Measurements from ENCODE around the gene PRRC2A.

Gene PRRC2A

DNA sequence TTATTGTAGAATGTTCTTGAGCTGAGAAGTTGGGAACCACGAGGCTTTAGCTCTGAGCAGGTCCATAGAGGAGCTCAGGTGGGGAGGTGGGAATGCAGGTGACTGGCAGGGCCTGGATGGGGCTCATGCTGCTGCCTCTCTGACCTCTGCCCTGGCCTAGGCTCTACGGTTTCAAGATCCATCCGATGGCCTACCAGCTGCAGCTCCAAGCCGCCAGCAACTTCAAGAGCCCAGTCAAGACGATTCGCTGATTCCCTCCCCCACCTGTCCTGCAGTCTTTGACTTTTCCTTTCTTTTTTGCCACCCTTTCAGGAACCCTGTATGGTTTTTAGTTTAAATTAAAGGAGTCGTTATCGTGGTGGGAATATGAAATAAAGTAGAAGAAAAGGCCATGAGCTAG is 49.2 kb downstream of the PRRC2A start, which contains the start of gene LY6G5B:
TSS of gene LY6G5B (plus strand) at position 301 of the 400 bp plus-strand sequence. CDS start 975 bp downstream, outside the sequence.
- DNase-seq (ENCODE audit: low read depth), result no peak
- TF ChIP-seq, protein P1, sequence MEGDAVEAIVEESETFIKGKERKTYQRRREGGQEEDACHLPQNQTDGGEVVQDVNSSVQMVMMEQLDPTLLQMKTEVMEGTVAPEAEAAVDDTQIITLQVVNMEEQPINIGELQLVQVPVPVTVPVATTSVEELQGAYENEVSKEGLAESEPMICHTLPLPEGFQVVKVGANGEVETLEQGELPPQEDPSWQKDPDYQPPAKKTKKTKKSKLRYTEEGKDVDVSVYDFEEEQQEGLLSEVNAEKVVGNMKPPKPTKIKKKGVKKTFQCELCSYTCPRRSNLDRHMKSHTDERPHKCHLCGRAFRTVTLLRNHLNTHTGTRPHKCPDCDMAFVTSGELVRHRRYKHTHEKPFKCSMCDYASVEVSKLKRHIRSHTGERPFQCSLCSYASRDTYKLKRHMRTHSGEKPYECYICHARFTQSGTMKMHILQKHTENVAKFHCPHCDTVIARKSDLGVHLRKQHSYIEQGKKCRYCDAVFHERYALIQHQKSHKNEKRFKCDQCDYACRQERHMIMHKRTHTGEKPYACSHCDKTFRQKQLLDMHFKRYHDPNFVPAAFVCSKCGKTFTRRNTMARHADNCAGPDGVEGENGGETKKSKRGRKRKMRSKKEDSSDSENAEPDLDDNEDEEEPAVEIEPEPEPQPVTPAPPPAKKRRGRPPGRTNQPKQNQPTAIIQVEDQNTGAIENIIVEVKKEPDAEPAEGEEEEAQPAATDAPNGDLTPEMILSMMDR (IDR thresholded peaks at IDR 0.05; ENCODE audit: control insufficient read depth, extremely low read depth, insufficient read depth), result no peak
- no peak within 1 kb of the TSS for H3K4me3 ChIP-seq (ENCODE audit: low read depth, low read length)

DNA sequence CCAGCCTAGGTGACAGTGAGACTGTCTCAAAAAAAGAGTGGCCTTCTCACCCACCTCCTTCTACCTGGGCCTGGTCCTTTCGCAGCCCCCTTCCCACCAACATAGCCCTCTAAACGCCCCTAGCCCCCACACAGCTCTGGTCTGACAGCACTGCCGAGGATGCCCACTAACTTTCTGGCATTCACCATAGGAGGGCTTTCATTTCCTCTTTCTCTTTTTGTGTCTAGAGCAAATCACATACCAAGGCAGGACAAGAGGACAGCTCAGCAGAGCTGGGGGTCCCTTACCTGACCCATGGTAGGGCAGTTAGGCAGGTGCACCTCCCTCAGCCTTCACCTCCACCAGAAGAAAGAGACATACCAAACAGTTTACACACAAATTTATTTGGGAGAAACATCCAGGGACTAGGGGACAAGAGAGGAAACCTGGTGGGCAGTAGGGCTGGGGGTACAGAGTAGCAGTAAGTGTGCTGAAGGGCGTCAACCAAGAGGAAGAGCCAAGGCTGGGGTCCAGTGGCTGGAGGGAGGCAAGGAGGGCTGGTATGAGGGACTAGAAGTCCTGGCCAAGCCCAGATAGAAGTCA is 55.9 kb downstream of the PRRC2A start:
- DNase-seq (ENCODE audit: low read depth), result no peak
- H3K4me3 ChIP-seq (ENCODE audit: low read depth, low read length), result no peak overlapping the region
- TF ChIP-seq, protein P1 (IDR thresholded peaks at IDR 0.05; ENCODE audit: control insufficient read depth, extremely low read depth, insufficient read depth), result no peak

DNA sequence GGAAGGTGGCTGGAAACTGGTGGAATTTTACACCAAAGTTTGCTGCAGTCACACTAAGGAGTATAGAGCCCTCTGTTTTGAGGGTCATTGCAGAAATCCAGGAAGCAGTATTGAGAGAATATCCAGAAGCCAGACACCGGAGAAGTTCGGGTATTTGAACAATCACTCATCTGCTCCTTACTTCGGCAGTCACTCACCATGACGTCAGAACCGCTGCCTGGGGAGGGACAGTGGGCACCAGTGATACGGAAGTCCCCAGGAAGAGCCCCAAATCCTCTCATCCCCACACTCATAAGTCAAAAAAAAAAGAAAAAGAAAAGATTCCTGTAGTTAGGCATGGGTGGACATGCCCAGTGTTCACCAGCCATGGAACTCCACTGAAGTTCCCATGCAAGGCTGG is 56.4 kb downstream of the PRRC2A start:
- TF ChIP-seq, protein P1 (IDR thresholded peaks at IDR 0.05; ENCODE audit: control insufficient read depth, extremely low read depth, insufficient read depth), result no peak
- no peak for DNase-seq (ENCODE audit: low read depth)
- H3K4me3 ChIP-seq (ENCODE audit: low read depth, low read length), result no peak overlapping the region

DNA sequence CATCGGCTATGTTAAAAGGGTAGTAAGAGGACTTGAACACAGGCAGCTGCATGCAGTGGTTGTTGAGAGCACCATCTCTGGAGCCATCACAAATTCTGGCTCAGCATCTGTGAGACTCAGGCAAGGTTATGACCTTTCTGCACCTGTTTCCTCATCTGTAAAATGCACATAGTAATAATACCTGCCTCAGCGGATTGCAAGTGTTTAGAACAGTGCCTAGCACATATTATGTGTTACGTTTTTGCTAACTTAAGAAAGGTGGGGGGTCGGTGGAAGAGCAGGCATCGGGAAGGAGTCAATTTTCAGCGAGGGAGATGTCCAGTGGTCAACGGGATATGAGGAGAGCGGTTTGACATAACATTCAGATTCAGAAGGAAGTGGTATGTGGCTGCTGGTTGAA is 57.4 kb downstream of the PRRC2A start:
- DNase-seq (ENCODE audit: low read depth), result no peak
- TF ChIP-seq, protein P1 (IDR thresholded peaks at IDR 0.05; ENCODE audit: control insufficient read depth, extremely low read depth, insufficient read depth), result no peak
- no peak overlapping the region for H3K4me3 ChIP-seq (ENCODE audit: low read depth, low read length)

DNA sequence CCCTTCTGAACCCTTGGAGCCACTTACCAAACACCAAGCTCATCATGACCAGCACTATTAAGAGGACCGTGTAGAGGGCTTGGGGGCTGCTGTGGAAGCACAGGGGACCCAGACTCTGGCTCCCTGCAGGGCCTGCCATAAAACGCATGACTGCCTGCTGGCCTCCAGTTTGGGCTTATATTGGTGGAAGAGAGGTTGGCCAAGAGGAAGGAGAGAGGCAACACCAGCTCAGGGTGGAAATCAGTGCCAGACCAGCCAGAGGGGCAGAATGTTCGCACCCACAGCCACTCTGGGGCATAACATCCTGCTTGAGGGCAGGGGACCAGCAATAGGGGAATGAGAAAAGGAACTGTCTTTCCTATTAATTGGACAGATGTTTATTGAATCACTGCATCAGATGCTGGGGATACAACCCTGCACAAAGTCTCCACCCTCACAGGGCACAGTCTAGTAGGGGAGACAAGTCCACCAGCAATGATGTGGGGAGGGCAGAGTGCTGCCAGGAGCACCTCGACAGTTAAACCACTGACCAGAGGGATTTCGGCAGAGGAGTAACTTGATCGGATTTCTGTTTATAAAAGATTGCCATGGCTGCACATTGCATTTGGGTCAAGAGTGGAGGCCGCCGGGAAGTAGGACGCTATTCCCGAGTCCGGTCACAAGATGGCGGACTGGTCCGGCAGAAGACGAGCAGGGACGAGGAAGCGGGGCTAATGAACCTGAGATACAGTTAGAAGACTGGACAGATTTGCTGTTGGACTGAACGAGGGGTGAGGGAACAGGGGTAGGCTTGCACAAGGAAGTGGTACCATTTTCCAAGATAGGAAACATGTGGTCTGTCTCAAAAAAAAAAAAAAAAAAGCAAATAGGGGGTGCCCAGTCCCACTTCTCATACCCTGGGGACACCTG is 60.0 kb downstream of the PRRC2A start, which contains the start of gene LY6G5C:
TSS of gene LY6G5C (minus strand) at position 842 of the 909 bp plus-strand sequence. CDS start at position 148, 694 bp downstream.
- no peak within 1 kb of the TSS for H3K4me3 ChIP-seq (ENCODE audit: low read depth, low read length)
- TF ChIP-seq, protein P1 (IDR thresholded peaks at IDR 0.05; ENCODE audit: control insufficient read depth, extremely low read depth, insufficient read depth), result peak; percentile 91
- DNase-seq (ENCODE audit: low read depth), result no peak

DNA sequence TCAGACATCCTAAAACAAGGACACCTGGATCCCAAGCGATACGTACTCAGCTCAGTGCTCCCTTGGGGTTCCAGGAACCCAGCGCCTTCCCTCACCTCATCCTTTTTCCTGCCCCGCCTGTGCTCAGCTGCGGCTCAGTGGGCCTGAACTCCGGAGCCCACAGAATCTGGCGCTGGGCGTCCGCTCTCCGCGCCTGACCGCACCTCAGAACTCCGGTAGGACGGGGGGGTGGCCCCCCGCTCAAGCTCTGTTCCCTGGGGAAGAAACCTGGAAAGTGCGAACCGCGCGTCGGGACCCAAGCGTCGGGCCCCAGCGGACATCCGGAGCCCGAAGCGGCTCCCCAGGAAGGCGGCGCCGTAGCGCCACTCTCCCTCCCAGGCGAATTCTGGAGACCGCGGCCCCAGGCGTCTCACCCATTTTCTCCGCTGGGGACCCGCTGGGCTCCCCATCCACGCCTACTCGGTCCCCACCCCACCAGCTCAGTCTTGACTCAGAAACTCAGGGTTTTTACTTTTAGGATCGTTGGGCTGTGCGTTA is 60.7 kb downstream of the PRRC2A start:
- no peak overlapping the region for H3K4me3 ChIP-seq (ENCODE audit: low read depth, low read length)
- no peak for DNase-seq (ENCODE audit: low read depth)
- TF ChIP-seq, protein P1 (IDR thresholded peaks at IDR 0.05; ENCODE audit: control insufficient read depth, extremely low read depth, insufficient read depth), result no peak

Data from LNCaP clone FGC (cell line).